Measurements from ENCODE around the gene PCDH12.
A peak's percentile ranks its signal among the peaks of the same experiment; 100 is the strongest.

Gene PCDH12

GRCh38 chr5:141966963-141967333, 8.9 kb upstream of the PCDH12 start:
- no peak overlapping the region for H3K4me3 ChIP-seq (ENCODE audit: control insufficient read depth, low read depth, low read length)
- no peak for DNase-seq (ENCODE audit: low read depth)
- no peak for TF ChIP-seq CTCF (IDR thresholded peaks at IDR 0.05; ENCODE audit: control insufficient read depth, insufficient read depth, low read depth, low read length, missing control alignments)

GRCh38 chr5:141966275-141966962, 8.4 kb upstream of the PCDH12 start:
- H3K4me3 ChIP-seq (ENCODE audit: control insufficient read depth, low read depth, low read length): no peak overlapping the region
- no peak for TF ChIP-seq CTCF (IDR thresholded peaks at IDR 0.05; ENCODE audit: control insufficient read depth, insufficient read depth, low read depth, low read length, missing control alignments)
- DNase-seq (ENCODE audit: low read depth): no peak

- no peak for DNase-seq (ENCODE audit: low read depth)
- no peak for TF ChIP-seq CTCF (IDR thresholded peaks at IDR 0.05; ENCODE audit: control insufficient read depth, insufficient read depth, low read depth, low read length, missing control alignments)
- no peak overlapping the region for H3K4me3 ChIP-seq (ENCODE audit: control insufficient read depth, low read depth, low read length)
These were observed 7.1 kb upstream of the PCDH12 start for GRCh38 chr5:141965071-141965470.

GRCh38 chr5:141963701-141964100, 5.7 kb upstream of the PCDH12 start:
- DNase-seq (ENCODE audit: low read depth): no peak
- TF ChIP-seq CTCF (IDR thresholded peaks at IDR 0.05; ENCODE audit: control insufficient read depth, insufficient read depth, low read depth, low read length, missing control alignments): no peak
- H3K4me3 ChIP-seq (ENCODE audit: control insufficient read depth, low read depth, low read length): no peak overlapping the region

GRCh38 chr5:141961466-141961865, 3.5 kb upstream of the PCDH12 start:
- no peak for TF ChIP-seq CTCF (IDR thresholded peaks at IDR 0.05; ENCODE audit: control insufficient read depth, insufficient read depth, low read depth, low read length, missing control alignments)
- H3K4me3 ChIP-seq (ENCODE audit: control insufficient read depth, low read depth, low read length): no peak overlapping the region
- DNase-seq (ENCODE audit: low read depth): no peak

- peak; percentile 89 for TF ChIP-seq CTCF (IDR thresholded peaks at IDR 0.05; ENCODE audit: control insufficient read depth, insufficient read depth, low read depth, low read length, missing control alignments)
- H3K4me3 ChIP-seq (ENCODE audit: control insufficient read depth, low read depth, low read length): no peak overlapping the region
- DNase-seq (ENCODE audit: low read depth): peak; percentile 37
These were observed 2.7 kb upstream of the PCDH12 start for GRCh38 chr5:141960449-141961323.

Measured in AG09309 (cell line).